GM12878 (cell line): ENCODE measurements around the gene ALAS1. TPM values are rescaled to one million over a fixed set of nuclear protein-coding genes. Genes with fewer than 3 reads are reported as not detected.
A peak's percentile ranks its signal among the peaks of the same experiment; 100 is the strongest.

Experiments used
- ELK1 ChIP-seq: IDR thresholded peaks from 2 replicates; pipeline ENCODE4 v1.6.1; 2012; ENCODE audit warnings: low read depth, low read length, improper control_type of control experiment
- IKZF2 ChIP-seq, 2 experiments: fragments of 450-650 bp; IDR thresholded peaks; 2 replicates each; pipeline ENCODE4 v1.6.1; 2017; ENCODE audit warnings: mild to moderate bottlenecking in 2 of 2, moderate library complexity in 2 of 2
- JUNB ChIP-seq: IDR thresholded peaks from 2 replicates; pipeline ENCODE4 v1.6.1; 2016; ENCODE audit warnings: antibody characterized with exemption, mild to moderate bottlenecking
- MEF2B ChIP-seq: fragments of 450-650 bp; IDR thresholded peaks from 2 replicates; pipeline ENCODE4 v1.6.1; 2018; ENCODE audit warnings: mild to moderate bottlenecking, moderate library complexity; ENCODE audit not compliant: partially characterized antibody, poor library complexity, severe bottlenecking
- MXI1 ChIP-seq: fragments of 150-350 bp; IDR thresholded peaks from 2 replicates; pipeline ENCODE4 v1.6.1; 2011; ENCODE audit warnings: low read depth, mild to moderate bottlenecking, inconsistent platforms, low read length, improper control_type of control experiment
- MYC ChIP-seq: IDR thresholded peaks from 2 replicates; pipeline ENCODE4 v1.6.1; 2011; ENCODE audit warnings: mild to moderate bottlenecking, low read length, moderate library complexity, inconsistent platforms; ENCODE audit not compliant: insufficient read depth, insufficient replicate concordance, insufficient read length, severe bottlenecking
- RUNX3 ChIP-seq: IDR thresholded peaks from 2 replicates; pipeline ENCODE4 v1.6.1; 2012; ENCODE audit warnings: low read length, inconsistent platforms
- SIN3A ChIP-seq: IDR thresholded peaks from 2 replicates; pipeline ENCODE4 v1.6.1; 2012; ENCODE audit warnings: low read depth, low read length, improper control_type of control experiment
- SMARCA5 ChIP-seq: fragments of 450-650 bp; IDR thresholded peaks from 2 replicates; pipeline ENCODE4 v1.6.1; 2017; ENCODE audit warnings: mild to moderate bottlenecking
- TAF1 ChIP-seq: IDR thresholded peaks from 2 replicates; pipeline ENCODE4 v1.6.1; 2011; ENCODE audit warnings: mild to moderate bottlenecking, low read depth, low read length, borderline replicate concordance
- TBL1XR1 ChIP-seq: IDR thresholded peaks from 2 replicates; pipeline ENCODE4 v1.6.1; 2012; ENCODE audit warnings: low read depth, low read length, improper control_type of control experiment
- ZBTB40 ChIP-seq: fragments of 450-650 bp; IDR thresholded peaks from 2 replicates; pipeline ENCODE4 v1.6.1; 2016; ENCODE audit warnings: mild to moderate bottlenecking, moderate library complexity, borderline replicate concordance
- ZNF24 ChIP-seq: fragments of 450-650 bp; IDR thresholded peaks from 2 replicates; pipeline ENCODE4 v1.6.1; 2017; ENCODE audit warnings: antibody characterized with exemption, mild to moderate bottlenecking
- polyA plus RNA-seq, 11 experiments: library from polyadenylated mRNA; depleted of rRNA in 4 of 11; unstranded in 6 of 11; stranded (reverse) in 5 of 11; fragments of >200 nt; fragmentation: Nextera tagmentation in 4 of 11; fragmentation: Illumina TruSeq in 1 of 11; extraction: Ambion mirVana in 4 of 11; extraction: Trizol in 1 of 11; gene quantifications; 1 replicate in 1 of 11; 2 replicates in 10 of 11; pipeline versions ENCODE4 v1.2.1 to v1.2.3, GENCODE V29; 2011 to 2016; ENCODE audit warnings: inconsistent platforms in 2 of 11, missing spikeins in 2 of 11, low read depth in 1 of 11
- total RNA-seq, 4 experiments: library from RNA; depleted of rRNA in 3 of 4; stranded (reverse); fragments of >200 nt in 3 of 4; fragmentation: Illumina TruSeq in 1 of 4; extraction: Trizol in 1 of 4; gene quantifications; 2 replicates each; pipeline versions ENCODE4 v1.2.1 to v1.2.3, GENCODE V29; 2013 to 2021
- TF ChIP-seq, protein P1 (sequence below): fragments of 450-650 bp; IDR thresholded peaks from 2 replicates; pipeline ENCODE4 v1.6.1; 2017; ENCODE audit warnings: borderline replicate concordance
- TF ChIP-seq, protein P2 (sequence below): fragments of 150-350 bp; IDR thresholded peaks from 2 replicates; pipeline ENCODE4 v1.6.1; 2014; ENCODE audit warnings: mild to moderate bottlenecking, low read depth, low read length
- TF ChIP-seq, protein P3 (sequence below): fragments of 450-650 bp; IDR thresholded peaks from 2 replicates; pipeline ENCODE4 v1.6.1; 2017; ENCODE audit warnings: low read depth, mild to moderate bottlenecking, moderate library complexity

Gene ALAS1
- total and polyA plus RNA-seq, 10 of the 15 experiments (the other 5 are each of a cell fraction or from before 2014, with no cell fraction given): 69.9 to 115 (median 94.1) TPM

DNA sequence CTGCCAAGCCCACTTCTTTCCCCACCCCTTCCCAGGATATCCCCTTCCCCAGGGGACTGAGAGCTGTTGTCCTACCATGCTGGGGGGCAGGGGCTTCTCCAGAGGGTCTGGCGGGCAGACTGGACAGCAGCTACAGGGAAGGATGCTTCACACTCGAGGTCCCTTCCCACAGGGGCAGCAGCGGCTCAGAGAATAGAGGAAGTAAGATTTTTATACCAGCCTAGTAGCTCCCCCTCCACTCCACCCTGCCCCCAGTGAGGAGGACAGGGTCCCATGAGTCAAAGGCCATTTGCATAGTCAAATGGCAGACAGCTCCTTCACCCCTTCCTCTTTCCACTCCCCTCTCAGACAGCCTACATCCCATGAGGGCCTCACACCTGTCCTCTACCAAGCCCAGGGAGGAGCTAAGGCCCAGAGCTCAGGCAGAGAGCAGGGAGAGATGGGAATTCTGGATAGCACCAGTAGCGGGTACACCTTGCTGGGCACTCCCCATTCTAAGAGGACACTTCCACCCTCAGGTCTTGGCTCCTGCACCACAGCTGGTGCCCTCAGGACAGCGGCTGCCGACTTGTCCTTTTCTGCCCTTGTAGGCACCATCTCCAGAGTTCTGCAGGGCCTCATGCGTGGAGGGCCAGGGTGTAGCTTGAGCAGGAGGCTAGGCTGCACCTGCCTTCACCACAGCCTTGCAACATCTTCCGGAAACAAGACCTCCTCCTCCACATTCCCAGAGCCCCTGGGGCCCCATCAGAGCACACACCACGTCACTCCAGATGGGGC is 27.7 kb downstream of the ALAS1 start, which contains the start of gene TLR9 (continued):
- TF ChIP-seq MEF2B (peak; percentile 82), MYC (no peak), TBL1XR1 (no peak), ZNF24 (no peak), ZBTB40 (no peak), IKZF2 (IDR thresholded peaks at IDR 0.05) (peak; percentile 72 to 81), SIN3A (no peak), MXI1 (no peak), RUNX3 (peak; percentile 67), TAF1 (0 out of 2 replicates have a peak, but pooled peaks have one; percentile 30), ELK1 (no peak), SMARCA5 (peak; percentile 47; the same call in 1 of the 2 replicates), JUNB (no peak)
- TF ChIP-seq, protein P1, sequence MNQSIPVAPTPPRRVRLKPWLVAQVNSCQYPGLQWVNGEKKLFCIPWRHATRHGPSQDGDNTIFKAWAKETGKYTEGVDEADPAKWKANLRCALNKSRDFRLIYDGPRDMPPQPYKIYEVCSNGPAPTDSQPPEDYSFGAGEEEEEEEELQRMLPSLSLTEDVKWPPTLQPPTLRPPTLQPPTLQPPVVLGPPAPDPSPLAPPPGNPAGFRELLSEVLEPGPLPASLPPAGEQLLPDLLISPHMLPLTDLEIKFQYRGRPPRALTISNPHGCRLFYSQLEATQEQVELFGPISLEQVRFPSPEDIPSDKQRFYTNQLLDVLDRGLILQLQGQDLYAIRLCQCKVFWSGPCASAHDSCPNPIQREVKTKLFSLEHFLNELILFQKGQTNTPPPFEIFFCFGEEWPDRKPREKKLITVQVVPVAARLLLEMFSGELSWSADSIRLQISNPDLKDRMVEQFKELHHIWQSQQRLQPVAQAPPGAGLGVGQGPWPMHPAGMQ: no peak
- TF ChIP-seq, protein P2, sequence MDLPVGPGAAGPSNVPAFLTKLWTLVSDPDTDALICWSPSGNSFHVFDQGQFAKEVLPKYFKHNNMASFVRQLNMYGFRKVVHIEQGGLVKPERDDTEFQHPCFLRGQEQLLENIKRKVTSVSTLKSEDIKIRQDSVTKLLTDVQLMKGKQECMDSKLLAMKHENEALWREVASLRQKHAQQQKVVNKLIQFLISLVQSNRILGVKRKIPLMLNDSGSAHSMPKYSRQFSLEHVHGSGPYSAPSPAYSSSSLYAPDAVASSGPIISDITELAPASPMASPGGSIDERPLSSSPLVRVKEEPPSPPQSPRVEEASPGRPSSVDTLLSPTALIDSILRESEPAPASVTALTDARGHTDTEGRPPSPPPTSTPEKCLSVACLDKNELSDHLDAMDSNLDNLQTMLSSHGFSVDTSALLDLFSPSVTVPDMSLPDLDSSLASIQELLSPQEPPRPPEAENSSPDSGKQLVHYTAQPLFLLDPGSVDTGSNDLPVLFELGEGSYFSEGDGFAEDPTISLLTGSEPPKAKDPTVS: no peak
- TF ChIP-seq, protein P3, sequence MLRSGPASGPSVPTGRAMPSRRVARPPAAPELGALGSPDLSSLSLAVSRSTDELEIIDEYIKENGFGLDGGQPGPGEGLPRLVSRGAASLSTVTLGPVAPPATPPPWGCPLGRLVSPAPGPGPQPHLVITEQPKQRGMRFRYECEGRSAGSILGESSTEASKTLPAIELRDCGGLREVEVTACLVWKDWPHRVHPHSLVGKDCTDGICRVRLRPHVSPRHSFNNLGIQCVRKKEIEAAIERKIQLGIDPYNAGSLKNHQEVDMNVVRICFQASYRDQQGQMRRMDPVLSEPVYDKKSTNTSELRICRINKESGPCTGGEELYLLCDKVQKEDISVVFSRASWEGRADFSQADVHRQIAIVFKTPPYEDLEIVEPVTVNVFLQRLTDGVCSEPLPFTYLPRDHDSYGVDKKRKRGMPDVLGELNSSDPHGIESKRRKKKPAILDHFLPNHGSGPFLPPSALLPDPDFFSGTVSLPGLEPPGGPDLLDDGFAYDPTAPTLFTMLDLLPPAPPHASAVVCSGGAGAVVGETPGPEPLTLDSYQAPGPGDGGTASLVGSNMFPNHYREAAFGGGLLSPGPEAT: peak; percentile 58; the same call in 1 of the 2 replicates
